Measurements from ENCODE around the gene HAS3. TPM values are rescaled to one million over a fixed set of nuclear protein-coding genes. Genes with fewer than 3 reads are reported as not detected.

HAS3 gene
- total RNA-seq, 1 experiment from 2014 or later: 100 TPM

DNA sequence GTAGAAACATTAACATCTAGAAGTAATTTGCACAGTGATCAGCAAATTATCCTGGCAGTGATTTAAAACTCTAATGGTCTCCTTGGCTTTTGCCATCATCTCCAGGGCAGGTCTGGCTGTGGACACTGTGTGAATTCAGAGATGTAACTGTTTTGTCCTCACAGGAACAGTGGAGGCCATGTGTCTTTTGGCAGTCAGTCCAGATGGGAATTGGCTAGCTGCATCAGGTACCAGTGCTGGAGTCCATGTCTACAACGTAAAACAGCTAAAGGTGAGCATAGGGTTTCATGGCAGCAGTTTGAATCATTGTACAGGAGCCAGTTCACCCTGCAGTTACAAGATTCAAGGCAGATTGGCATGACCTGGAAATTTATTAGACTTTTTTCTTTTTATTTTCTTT is 54.7 kb downstream of the HAS3 start:
- Histone ChIP-seq H3K18ac (ENCODE audit: insufficient read length, low read depth, low read length) (no peak overlapping the region), H3K14ac (ENCODE audit: insufficient read depth, low read length) (no peak overlapping the region), H3K9me3 (ENCODE audit: control insufficient read depth, low read depth, low read length) (no peaks in the 10 kb centered on the region), H3K79me1 (ENCODE audit: insufficient read depth, low read depth, low read length, poor library complexity, severe bottlenecking) (no peaks in the 10 kb centered on the region), H3T11ph (ENCODE audit: low read length) (no peak overlapping the region), H3K9ac (ENCODE audit: extremely low read depth, insufficient read length, low read length) (no peak overlapping the region), H2AK5ac (ENCODE audit: insufficient read length, low read length) (no peak overlapping the region), H3K27ac (ENCODE audit: insufficient read length, low read depth, low read length) (no peak overlapping the region), H4K5ac (ENCODE audit: insufficient read length, low read depth, low read length) (no peak overlapping the region), H3K27me3 (ENCODE audit: insufficient read depth, low read length) (no peaks in the 10 kb centered on the region), H3K4me2 (ENCODE audit: insufficient read depth, insufficient read length, low read length) (no peak overlapping the region), H3K23ac (ENCODE audit: insufficient read length, low read depth, low read length) (no peak overlapping the region), H4K91ac (ENCODE audit: insufficient read length, low read depth, low read length) (no peak overlapping the region), H3K4me1 (ENCODE audit: insufficient read depth, low read length) (no peaks in the 10 kb centered on the region), H3K79me2 (ENCODE audit: insufficient read depth, low read length) (no peaks in the 10 kb centered on the region), H4K20me1 (ENCODE audit: control insufficient read depth, insufficient read depth, insufficient read length) (no peaks in the 10 kb centered on the region), H2BK15ac (ENCODE audit: low read depth, low read length) (no peak overlapping the region), H2AFZ (ENCODE audit: low read length) (no peak overlapping the region), H3K4ac (ENCODE audit: low read depth, low read length) (no peak overlapping the region), H2BK120ac (ENCODE audit: low read depth, low read length, poor library complexity, severe bottlenecking) (no peak overlapping the region), H2BK12ac (ENCODE audit: insufficient read length, low read depth, low read length) (no peak overlapping the region), H2BK5ac (ENCODE audit: insufficient read length, low read length) (no peak overlapping the region), H3K23me2 (ENCODE audit: insufficient read length, low read depth, low read length, poor library complexity, severe bottlenecking) (no peaks in the 10 kb centered on the region), H2BK20ac (ENCODE audit: low read depth, low read length, poor library complexity, severe bottlenecking) (no peak overlapping the region), H4K8ac (replicated peaks; ENCODE audit: insufficient read length, low read depth, low read length) (no peak overlapping the region), H3K56ac (ENCODE audit: insufficient read length, low read depth, low read length) (no peak overlapping the region)
- no peaks in the 10 kb centered on the region for H3K9me3 Mint-ChIP-seq
- no CpG with 5 or more reads among the region's 1 CpG for WGBS (ENCODE audit: extremely low coverage, insufficient read length, low lambda C conversion rate)
- no peaks in the 10 kb centered on the region for H3K27me3 Mint-ChIP-seq (ENCODE audit: low read depth)
- no peaks in the 10 kb centered on the region for H3K4me1 Mint-ChIP-seq
- H3K27ac Mint-ChIP-seq: no peak overlapping the region
- DNase-seq: no peak
- peaks cover 48 to 83% (median 76%) of the 10 kb centered on the region in 3 experiments for H3K36me3 Mint-ChIP-seq (ENCODE audit: insufficient read depth in 1 of 3, low read depth in 3 of 3)
- no peak overlapping the region for H3K4me3 Mint-ChIP-seq
- TF ChIP-seq, protein P1, sequence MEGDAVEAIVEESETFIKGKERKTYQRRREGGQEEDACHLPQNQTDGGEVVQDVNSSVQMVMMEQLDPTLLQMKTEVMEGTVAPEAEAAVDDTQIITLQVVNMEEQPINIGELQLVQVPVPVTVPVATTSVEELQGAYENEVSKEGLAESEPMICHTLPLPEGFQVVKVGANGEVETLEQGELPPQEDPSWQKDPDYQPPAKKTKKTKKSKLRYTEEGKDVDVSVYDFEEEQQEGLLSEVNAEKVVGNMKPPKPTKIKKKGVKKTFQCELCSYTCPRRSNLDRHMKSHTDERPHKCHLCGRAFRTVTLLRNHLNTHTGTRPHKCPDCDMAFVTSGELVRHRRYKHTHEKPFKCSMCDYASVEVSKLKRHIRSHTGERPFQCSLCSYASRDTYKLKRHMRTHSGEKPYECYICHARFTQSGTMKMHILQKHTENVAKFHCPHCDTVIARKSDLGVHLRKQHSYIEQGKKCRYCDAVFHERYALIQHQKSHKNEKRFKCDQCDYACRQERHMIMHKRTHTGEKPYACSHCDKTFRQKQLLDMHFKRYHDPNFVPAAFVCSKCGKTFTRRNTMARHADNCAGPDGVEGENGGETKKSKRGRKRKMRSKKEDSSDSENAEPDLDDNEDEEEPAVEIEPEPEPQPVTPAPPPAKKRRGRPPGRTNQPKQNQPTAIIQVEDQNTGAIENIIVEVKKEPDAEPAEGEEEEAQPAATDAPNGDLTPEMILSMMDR (conservative IDR thresholded peaks at IDR 0.05): no peak

Measured in H9 (cell line).